ENCODE measurements around the gene ESRRA. TPM values are rescaled to one million over a fixed set of nuclear protein-coding genes. Genes with fewer than 3 reads are reported as not detected.
A peak's percentile ranks its signal among the peaks of the same experiment; 100 is the strongest.

ESRRA gene
- total RNA-seq, 1 donor: 21.6 TPM

GRCh38 chr11:64294774-64295173 lies 10.6 kb upstream of the ESRRA start:
- no peak overlapping the region for H3K4me3 ChIP-seq (ENCODE audit: low read depth, low read length)
- TF ChIP-seq CTCF (IDR thresholded peaks at IDR 0.05; ENCODE audit: insufficient read depth, low read length): no peak
- no peak for DNase-seq (ENCODE audit: low read depth)

- H3K4me3 ChIP-seq (ENCODE audit: low read depth, low read length): no peak overlapping the region
- DNase-seq (ENCODE audit: low read depth): no peak
- no peak for TF ChIP-seq CTCF (IDR thresholded peaks at IDR 0.05; ENCODE audit: insufficient read depth, low read length)
These were observed 9.6 kb upstream of the ESRRA start for GRCh38 chr11:64295760-64296159.

- H3K4me3 ChIP-seq (ENCODE audit: low read depth, low read length): no peak overlapping the region
- no peak for DNase-seq (ENCODE audit: low read depth)
- no peak for TF ChIP-seq CTCF (IDR thresholded peaks at IDR 0.05; ENCODE audit: insufficient read depth, low read length)
These were observed 9.1 kb upstream of the ESRRA start for GRCh38 chr11:64296236-64296635.

GRCh38 chr11:64296830-64297698 lies 8.3 kb upstream of the ESRRA start:
- no peak for DNase-seq (ENCODE audit: low read depth)
- no peak for TF ChIP-seq CTCF (IDR thresholded peaks at IDR 0.05; ENCODE audit: insufficient read depth, low read length)
- H3K4me3 ChIP-seq (ENCODE audit: low read depth, low read length): no peak overlapping the region

- no peak for DNase-seq (ENCODE audit: low read depth)
- no peak overlapping the region for H3K4me3 ChIP-seq (ENCODE audit: low read depth, low read length)
- TF ChIP-seq CTCF (IDR thresholded peaks at IDR 0.05; ENCODE audit: insufficient read depth, low read length): no peak
These were observed 7.5 kb upstream of the ESRRA start for GRCh38 chr11:64297699-64298358.

GRCh38 chr11:64298966-64299846 lies 6.1 kb upstream of the ESRRA start:
- no peak for DNase-seq (ENCODE audit: low read depth)
- H3K4me3 ChIP-seq (ENCODE audit: low read depth, low read length): peak overlapping the region; percentile 9
- no peak for TF ChIP-seq CTCF (IDR thresholded peaks at IDR 0.05; ENCODE audit: insufficient read depth, low read length)

All from fibroblast of the aortic adventitia (primary cell).